HL-60 (cell line): ENCODE measurements around the gene BBS5.

Source experiments
- DNase-seq, 2 experiments: peaks; one replicate each; pipeline ENCODE4 v3.0.0-alpha.2; 2010 to 2020; ENCODE audit warnings: low read depth in 1 of 2, low spot score in 1 of 2
- H3K27ac ChIP-seq: fragments of 250-450 bp; sonication (Bioruptor Pico); replicated peaks from 2 replicates; pipeline ENCODE4 v1.5.1; 2020; ENCODE audit warnings: mild to moderate bottlenecking, moderate library complexity
- H3K27me3 ChIP-seq: fragments of 250-450 bp; sonication (Bioruptor Pico); 2 replicates; pipeline ENCODE4 v1.5.1; 2021; ENCODE audit warnings: mild to moderate bottlenecking, moderate library complexity; ENCODE audit not compliant: insufficient read depth, poor library complexity, severe bottlenecking
- H3K4me3 ChIP-seq: replicated peaks from 2 replicates; pipeline ENCODE4 v1.5.1; 2011; ENCODE audit warnings: mild to moderate bottlenecking, control low read depth, low read length; ENCODE audit not compliant: insufficient read depth
- CTCF ChIP-seq: IDR thresholded peaks from one replicate; pipeline ENCODE4 v1.5.1; 2011; ENCODE audit warnings: low read length, control low read depth, inconsistent platforms; ENCODE audit not compliant: insufficient read depth
- GABPA ChIP-seq: IDR thresholded peaks from 2 replicates; pipeline ENCODE4 v1.6.1; 2012; ENCODE audit warnings: low read depth
- POLR2AphosphoS5 ChIP-seq: IDR thresholded peaks from 2 replicates; pipeline ENCODE4 v1.6.1; 2012; ENCODE audit warnings: low read depth
- REST ChIP-seq: IDR thresholded peaks from 2 replicates; pipeline ENCODE4 v1.6.1; 2012; ENCODE audit warnings: low read depth; ENCODE audit not compliant: insufficient replicate concordance
- SPI1 ChIP-seq: IDR thresholded peaks from 2 replicates; pipeline ENCODE4 v1.6.1; 2012; ENCODE audit warnings: low read depth, mild to moderate bottlenecking, borderline replicate concordance

BBS5 gene

GRCh38 chr2:169540146-169540545, 60.9 kb downstream of the BBS5 start:
- H3K27ac ChIP-seq: no peak overlapping the region
- DNase-seq: no peak
- no peak for TF ChIP-seq POLR2AphosphoS5
- TF ChIP-seq REST: no peak
- no peak for TF ChIP-seq GABPA
- no peak overlapping the region for H3K4me3 ChIP-seq
- no peaks in the 10 kb centered on the region for H3K27me3 ChIP-seq

- no peak overlapping the region for H3K27ac ChIP-seq
- H3K4me3 ChIP-seq: no peak overlapping the region
- TF ChIP-seq CTCF: no peak
- no peak for TF ChIP-seq GABPA
- TF ChIP-seq REST: no peak
- TF ChIP-seq POLR2AphosphoS5: no peak
- TF ChIP-seq SPI1: no peak
- DNase-seq: no peak
- H3K27me3 ChIP-seq: no peaks in the 10 kb centered on the region
Measured at GRCh38 chr2:169542433-169542832, 63.1 kb downstream of the BBS5 start.

GRCh38 chr2:169546756-169547155, 67.5 kb downstream of the BBS5 start:
- Histone ChIP-seq H3K27me3 (no peaks in the 10 kb centered on the region), H3K27ac (no peak overlapping the region), H3K4me3 (no peak overlapping the region)
- DNase-seq: no peak
- TF ChIP-seq CTCF: no peak
- TF ChIP-seq SPI1: no peak
- TF ChIP-seq POLR2AphosphoS5: no peak
- no peak for TF ChIP-seq REST
